MM.1S (cell line): Measurements from ENCODE around the gene AMPH.

Experiments used
- EZH2 ChIP-seq: fragments of 300-600 bp; sonication (generic); optimal IDR thresholded peaks from 2 replicates; pipeline ENCODE3; 2017; ENCODE audit warnings: low read depth, mild to moderate bottlenecking, antibody characterized with exemption, low read length, mixed read lengths
- TF ChIP-seq, protein P1 (sequence below): fragments of 300-600 bp; sonication (generic); IDR thresholded peaks from 2 replicates; pipeline ENCODE4 v1.5.1; 2016; ENCODE audit warnings: antibody characterized with exemption, low read length, mixed read lengths

DNA sequence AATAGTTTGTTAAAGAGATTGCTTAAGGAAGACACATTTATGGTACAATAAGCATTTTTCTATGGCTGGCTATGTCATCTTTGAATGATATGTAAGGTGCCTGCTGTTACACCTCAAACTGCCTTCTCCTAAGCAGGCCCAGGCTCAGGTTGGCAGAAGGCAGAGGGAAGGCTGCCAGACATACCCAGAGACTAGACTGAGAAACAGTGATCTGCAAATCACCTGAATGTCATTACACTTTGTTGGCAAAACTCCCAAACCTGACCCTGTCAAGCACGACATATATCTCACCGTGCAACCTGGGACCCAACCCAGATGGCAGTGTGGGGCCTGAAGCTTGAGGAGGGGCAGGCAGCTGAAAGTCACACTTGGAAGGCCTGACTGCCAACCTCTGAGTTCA, 221.1 kb downstream of the AMPH start:
- TF ChIP-seq, protein P1, sequence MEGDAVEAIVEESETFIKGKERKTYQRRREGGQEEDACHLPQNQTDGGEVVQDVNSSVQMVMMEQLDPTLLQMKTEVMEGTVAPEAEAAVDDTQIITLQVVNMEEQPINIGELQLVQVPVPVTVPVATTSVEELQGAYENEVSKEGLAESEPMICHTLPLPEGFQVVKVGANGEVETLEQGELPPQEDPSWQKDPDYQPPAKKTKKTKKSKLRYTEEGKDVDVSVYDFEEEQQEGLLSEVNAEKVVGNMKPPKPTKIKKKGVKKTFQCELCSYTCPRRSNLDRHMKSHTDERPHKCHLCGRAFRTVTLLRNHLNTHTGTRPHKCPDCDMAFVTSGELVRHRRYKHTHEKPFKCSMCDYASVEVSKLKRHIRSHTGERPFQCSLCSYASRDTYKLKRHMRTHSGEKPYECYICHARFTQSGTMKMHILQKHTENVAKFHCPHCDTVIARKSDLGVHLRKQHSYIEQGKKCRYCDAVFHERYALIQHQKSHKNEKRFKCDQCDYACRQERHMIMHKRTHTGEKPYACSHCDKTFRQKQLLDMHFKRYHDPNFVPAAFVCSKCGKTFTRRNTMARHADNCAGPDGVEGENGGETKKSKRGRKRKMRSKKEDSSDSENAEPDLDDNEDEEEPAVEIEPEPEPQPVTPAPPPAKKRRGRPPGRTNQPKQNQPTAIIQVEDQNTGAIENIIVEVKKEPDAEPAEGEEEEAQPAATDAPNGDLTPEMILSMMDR = no peak
- no peak for TF ChIP-seq EZH2
